OCI-LY7 (cell line): Measurements from ENCODE around the gene ZBTB21.

ENCODE experiments used
- EZH2phosphoT487 ChIP-seq: fragments of 200-600 bp; sonication (generic); IDR thresholded peaks from 2 replicates; pipeline ENCODE4 v1.6.1; 2018; ENCODE audit warnings: low read depth, borderline replicate concordance, mild to moderate bottlenecking, mixed run types, antibody characterized with exemption, low read length, moderate library complexity, mixed read lengths
- TF ChIP-seq, protein P1 (sequence below): fragments of 200-600 bp; sonication (generic); conservative IDR thresholded peaks from 2 replicates; pipeline ENCODE4 v1.5.1; 2014; ENCODE audit warnings: mild to moderate bottlenecking, antibody characterized with exemption, low read length, moderate library complexity, mixed read lengths

DNA sequence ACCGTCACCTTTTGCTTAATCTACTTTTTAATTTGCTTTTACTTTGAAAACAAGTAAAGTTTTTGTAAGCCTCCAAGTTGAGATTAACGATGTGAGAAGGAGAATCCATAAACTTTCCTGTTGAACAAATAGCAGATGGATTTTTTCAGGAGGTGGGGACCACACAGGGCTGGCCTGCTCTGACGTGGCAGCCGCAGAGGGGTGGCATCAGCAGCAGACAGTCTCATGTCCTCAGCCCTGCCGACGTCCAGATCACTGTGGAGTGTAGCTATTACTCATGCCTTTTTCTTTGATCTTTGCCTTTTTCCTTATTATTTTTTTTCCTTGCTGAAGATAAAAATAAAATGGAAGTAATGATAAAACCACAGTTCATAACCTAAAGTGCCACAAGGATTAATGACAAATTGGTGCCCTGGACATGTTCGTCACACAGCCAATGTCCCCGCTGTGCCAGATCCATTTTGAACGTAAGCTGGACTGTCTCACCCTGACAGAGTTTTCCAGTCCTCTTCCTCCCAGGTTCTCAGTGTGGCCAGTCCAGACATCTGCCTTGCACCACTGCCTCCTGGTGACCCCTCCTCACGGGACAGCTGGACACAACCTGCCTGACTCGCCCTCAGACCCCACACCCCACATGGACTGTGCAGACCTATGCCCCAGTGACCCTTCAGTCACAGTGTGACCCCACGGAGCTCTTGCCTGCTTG lies 15.4 kb upstream of the ZBTB21 start:
- TF ChIP-seq, protein P1, sequence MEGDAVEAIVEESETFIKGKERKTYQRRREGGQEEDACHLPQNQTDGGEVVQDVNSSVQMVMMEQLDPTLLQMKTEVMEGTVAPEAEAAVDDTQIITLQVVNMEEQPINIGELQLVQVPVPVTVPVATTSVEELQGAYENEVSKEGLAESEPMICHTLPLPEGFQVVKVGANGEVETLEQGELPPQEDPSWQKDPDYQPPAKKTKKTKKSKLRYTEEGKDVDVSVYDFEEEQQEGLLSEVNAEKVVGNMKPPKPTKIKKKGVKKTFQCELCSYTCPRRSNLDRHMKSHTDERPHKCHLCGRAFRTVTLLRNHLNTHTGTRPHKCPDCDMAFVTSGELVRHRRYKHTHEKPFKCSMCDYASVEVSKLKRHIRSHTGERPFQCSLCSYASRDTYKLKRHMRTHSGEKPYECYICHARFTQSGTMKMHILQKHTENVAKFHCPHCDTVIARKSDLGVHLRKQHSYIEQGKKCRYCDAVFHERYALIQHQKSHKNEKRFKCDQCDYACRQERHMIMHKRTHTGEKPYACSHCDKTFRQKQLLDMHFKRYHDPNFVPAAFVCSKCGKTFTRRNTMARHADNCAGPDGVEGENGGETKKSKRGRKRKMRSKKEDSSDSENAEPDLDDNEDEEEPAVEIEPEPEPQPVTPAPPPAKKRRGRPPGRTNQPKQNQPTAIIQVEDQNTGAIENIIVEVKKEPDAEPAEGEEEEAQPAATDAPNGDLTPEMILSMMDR, result no peak
- no peak for TF ChIP-seq EZH2phosphoT487
